ENCODE measurements around the gene NEDD4L.

- TF ChIP-seq CTCF (IDR thresholded peaks at IDR 0.05; ENCODE audit: low read depth, low read length, missing input control) (no peak), TAF1 (conservative IDR thresholded peaks at IDR 0.05) (no peak), REST (IDR thresholded peaks at IDR 0.05) (no peak), RAD21 (IDR thresholded peaks at IDR 0.05) (no peak), JUND (IDR thresholded peaks at IDR 0.05) (no peak), YY1 (IDR thresholded peaks at IDR 0.05) (no peak), GABPA (IDR thresholded peaks at IDR 0.05 in 1 of 2, conservative IDR thresholded peaks at IDR 0.05 in 1 of 2) (no peak), ATF3 (IDR thresholded peaks at IDR 0.05) (no peak)
These were observed 133.1 kb downstream of the NEDD4L start for GRCh38 chr18:58177004-58177717.

Measured in liver (tissue), 3 donors.